Fibroblast of mammary gland (primary cell): ENCODE data around the gene MAGEA10.
A peak's percentile ranks its signal among the peaks of the same experiment; 100 is the strongest.
"Not testable (repeated sequence)": the region's sequence is repeated elsewhere in the genome, so short reads cannot be mapped to it uniquely, and the experiment has no call there.

Experiments used
- DNase-seq: peaks from one replicate; pipeline ENCODE4 v3.0.0-alpha.2; 2010; ENCODE audit warnings: low read depth
- H3K4me3 ChIP-seq: 2 replicates; pipeline ENCODE4 v1.5.1; 2011; ENCODE audit warnings: low read depth, mild to moderate bottlenecking, low read length, moderate library complexity; ENCODE audit not compliant: control insufficient read depth
- CTCF ChIP-seq: conservative IDR thresholded peaks from 2 replicates; pipeline ENCODE4 v1.5.1; 2011; ENCODE audit warnings: low read depth, low read length, inconsistent platforms; ENCODE audit not compliant: control insufficient read depth, insufficient read depth

Gene MAGEA10

GRCh38 chrX:152138388-152138784 lies at the start of gene MAGEA10:
TSS of gene MAGEA10 (minus strand) at chrX:152138577. CDS start at chrX:152135620, 2,957 bp downstream.
- no peak for TF ChIP-seq CTCF
- H3K4me3 ChIP-seq: no peak within 1 kb of the TSS
- no peak for DNase-seq

- peak; percentile 6 for DNase-seq
- H3K4me3 ChIP-seq: no peak overlapping the region
- TF ChIP-seq CTCF: no peak
Observed at GRCh38 chrX:152177497-152178269, 39.3 kb upstream of the MAGEA10 start.

- DNase-seq: no peak
- no peak overlapping the region for H3K4me3 ChIP-seq
- no peak for TF ChIP-seq CTCF
Observed at GRCh38 chrX:152177052-152177451, 38.7 kb upstream of the MAGEA10 start.

GRCh38 chrX:152175892-152176291 lies 37.5 kb upstream of the MAGEA10 start:
- DNase-seq, H3K4me3 ChIP-seq: not testable (repeated sequence)

GRCh38 chrX:152173923-152174322 lies 35.5 kb upstream of the MAGEA10 start:
- not testable (repeated sequence) for H3K4me3 ChIP-seq, DNase-seq

- TF ChIP-seq CTCF: no peak
- no peak overlapping the region for H3K4me3 ChIP-seq
- DNase-seq: no peak
Observed at GRCh38 chrX:152170621-152171020, 32.2 kb upstream of the MAGEA10 start.

GRCh38 chrX:152165033-152165743 lies 26.8 kb upstream of the MAGEA10 start:
- no peak overlapping the region for H3K4me3 ChIP-seq
- DNase-seq: no peak
- TF ChIP-seq CTCF: no peak

GRCh38 chrX:152157042-152157441 lies 18.7 kb upstream of the MAGEA10 start:
- no peak overlapping the region for H3K4me3 ChIP-seq
- TF ChIP-seq CTCF: no peak
- DNase-seq: no peak
